Left lobe of liver (tissue), 2 donors: ENCODE data around the gene CLDN18. TPM values are rescaled to one million over a fixed set of nuclear protein-coding genes. Genes with fewer than 3 reads are reported as not detected.

Experiments used
- ATAC-seq: fragments of 200-7000 bp; cut with Tn5 transposase; one replicate; pipeline ENCODE4 v1.9.1; 2020; ENCODE audit warnings: mild to moderate bottlenecking, moderate library complexity
- DNase-seq: peaks from one replicate; pipeline ENCODE4 v3.0.0-alpha.2; 2020; ENCODE audit warnings: low spot score
- total RNA-seq: library from RNA; stranded (reverse); gene quantifications from one replicate; pipeline ENCODE4 v1.2.1, GENCODE V29; 2021
- donor health status: DM: no; HTN: no; CAD: no; lungs with moderate emphysema.
- donor health status: DM: no; HTN: yes; CAD: no.

Gene CLDN18
- total RNA-seq, 1 donor from 2014 or later = 0.23 TPM

DNA sequence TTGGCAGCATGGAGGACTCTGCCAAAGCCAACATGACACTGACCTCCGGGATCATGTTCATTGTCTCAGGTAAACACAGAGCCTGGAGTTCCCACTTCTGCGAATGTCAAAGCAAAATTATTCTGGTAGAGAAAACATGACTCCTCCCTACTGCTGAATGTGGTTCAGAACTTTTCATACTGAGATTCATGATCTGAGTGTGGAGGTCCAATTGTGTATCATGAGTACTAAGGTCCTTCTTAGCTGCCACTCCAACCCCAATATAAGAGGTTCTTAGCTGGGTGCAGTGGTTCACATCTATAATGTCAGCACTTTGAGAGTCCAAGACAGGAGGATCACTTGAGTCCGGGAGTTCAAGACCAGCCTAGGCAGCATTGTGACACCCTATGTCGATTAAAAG, 13.8 kb downstream of the CLDN18 start:
- peak; percentile 50 for ATAC-seq
- DNase-seq = no peak

DNA sequence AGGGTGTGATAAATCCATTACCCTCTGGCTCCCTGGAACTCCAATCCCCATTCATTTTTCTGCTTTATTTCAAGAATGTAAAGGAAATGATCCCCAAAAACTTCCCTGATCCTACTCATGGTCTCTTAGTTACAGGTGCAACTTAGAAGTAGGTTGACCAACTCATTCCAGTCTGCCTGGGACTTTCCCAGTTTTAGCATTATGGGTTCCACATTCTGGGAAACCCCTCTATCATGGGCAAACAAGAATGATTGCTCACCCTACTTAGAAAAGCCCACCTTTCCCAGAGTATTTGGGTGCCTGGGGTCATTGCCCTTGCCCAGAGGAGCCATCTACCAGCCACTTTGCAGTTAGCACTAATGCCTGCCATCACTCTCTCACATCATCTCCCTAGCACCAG, 15.6 kb downstream of the CLDN18 start:
- no peak for DNase-seq

DNA sequence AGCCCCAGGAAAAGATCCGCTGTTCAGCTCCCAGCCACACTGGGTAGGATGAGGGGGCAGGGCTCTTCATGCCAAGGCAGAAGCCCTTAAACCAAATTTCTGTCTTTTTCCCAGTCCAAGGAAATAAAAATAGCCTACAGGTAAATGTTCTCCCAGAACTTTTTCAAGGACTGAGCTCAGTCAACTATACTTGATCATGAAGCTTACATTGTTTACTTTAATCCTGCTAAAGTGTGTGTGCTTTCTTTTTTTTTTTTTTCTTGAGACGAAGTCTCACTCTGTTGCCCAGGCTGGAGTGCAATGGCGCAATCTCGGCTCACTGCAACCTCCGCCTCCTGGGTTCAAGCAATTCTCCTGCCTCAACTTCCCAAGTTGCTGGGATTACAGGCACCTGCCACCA, 17.9 kb downstream of the CLDN18 start:
- ATAC-seq (no peak), DNase-seq (no peak)

More for the DNA sequence above, 15.6 kb downstream of the CLDN18 start:
- ATAC-seq = no peak

GRCh38 chr3:138030734-138031280, 20.8 kb downstream of the CLDN18 start:
- no peak for ATAC-seq

DNA sequence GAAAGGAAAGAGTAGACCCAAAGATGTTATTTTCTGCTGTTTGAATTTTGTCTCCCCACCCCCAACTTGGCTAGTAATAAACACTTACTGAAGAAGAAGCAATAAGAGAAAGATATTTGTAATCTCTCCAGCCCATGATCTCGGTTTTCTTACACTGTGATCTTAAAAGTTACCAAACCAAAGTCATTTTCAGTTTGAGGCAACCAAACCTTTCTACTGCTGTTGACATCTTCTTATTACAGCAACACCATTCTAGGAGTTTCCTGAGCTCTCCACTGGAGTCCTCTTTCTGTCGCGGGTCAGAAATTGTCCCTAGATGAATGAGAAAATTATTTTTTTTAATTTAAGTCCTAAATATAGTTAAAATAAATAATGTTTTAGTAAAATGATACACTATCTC, 21.6 kb downstream of the CLDN18 start:
- ATAC-seq = no peak
- DNase-seq = no peak

More at GRCh38 chr3:138030734-138031280, 20.8 kb downstream of the CLDN18 start:
- no peak for DNase-seq

DNA sequence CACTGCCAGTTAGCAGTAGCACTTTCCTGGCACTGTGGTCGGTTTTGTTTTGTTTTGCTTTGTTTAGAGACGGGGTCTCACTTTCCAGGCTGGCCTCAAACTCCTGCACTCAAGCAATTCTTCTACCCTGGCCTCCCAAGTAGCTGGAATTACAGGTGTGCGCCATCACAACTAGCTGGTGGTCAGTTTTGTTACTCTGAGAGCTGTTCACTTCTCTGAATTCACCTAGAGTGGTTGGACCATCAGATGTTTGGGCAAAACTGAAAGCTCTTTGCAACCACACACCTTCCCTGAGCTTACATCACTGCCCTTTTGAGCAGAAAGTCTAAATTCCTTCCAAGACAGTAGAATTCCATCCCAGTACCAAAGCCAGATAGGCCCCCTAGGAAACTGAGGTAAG, 22.6 kb downstream of the CLDN18 start:
- DNase-seq (no peak), ATAC-seq (no peak)

GRCh38 chr3:138033202-138033691, 23.3 kb downstream of the CLDN18 start:
- no peak for DNase-seq
- ATAC-seq = no peak

DNA sequence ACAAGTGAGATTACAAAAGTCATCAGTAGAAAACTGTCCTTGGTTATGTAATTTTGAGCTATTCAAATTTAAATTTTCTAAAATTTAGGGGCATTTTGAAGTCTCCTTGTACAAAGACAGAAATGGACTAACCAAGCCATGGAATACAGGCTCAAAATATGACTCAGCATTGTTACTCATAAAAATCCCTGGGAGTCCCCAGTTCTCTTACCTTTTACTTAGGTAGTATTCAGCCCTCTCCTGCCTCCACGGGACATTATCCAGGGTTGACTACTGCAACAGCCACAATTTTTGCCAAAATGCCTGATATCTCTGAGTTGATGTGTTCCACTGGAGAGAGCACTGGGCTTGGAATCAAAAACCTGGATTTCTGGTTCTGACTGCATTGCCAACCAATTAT, 25.0 kb downstream of the CLDN18 start:
- ATAC-seq (no peak), DNase-seq (no peak)

- DNase-seq (no peak), ATAC-seq (no peak)
Observed at GRCh38 chr3:138036572-138036971, 26.6 kb downstream of the CLDN18 start.

DNA sequence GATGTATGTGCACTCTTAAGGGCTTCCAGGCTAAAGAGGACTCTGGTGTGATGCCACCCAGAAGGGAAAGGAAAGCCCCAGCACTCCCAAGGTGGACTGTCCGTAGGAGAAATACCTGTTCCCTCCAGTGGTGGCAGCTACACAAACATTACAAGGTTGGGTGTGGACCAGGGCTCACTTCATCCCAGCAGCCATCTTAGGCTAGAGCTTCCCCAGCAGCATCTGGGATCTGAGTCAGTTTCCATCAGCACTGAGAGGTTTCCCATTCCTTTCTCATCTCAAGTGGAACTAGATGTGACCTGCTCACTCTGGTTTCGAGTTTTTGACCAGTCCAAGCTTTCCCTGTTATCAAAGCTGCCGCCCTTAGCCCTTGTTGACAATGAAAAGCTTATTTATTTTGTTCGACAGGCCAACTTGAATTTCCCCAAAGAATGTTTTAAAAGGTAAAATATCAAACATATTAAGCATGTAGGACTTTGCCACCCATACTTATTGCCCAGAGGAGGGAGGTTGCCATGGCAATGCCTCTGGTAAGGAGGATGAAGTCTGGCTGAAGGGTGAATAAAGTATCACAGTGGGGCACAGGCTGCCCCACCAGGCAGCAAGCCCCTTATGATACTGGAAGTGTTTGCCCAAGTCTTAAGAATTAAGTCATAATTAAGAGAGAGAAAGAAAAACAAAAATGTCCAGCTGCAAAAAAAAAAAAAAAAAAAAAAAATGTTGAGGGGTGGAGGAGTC, 28.9 kb downstream of the CLDN18 start:
- DNase-seq (no peak), ATAC-seq (no peak)

- ATAC-seq (no peak), DNase-seq (no peak)
Observed at GRCh38 chr3:138042043-138042442, 32.1 kb downstream of the CLDN18 start.

GRCh38 chr3:138043266-138044029, 33.5 kb downstream of the CLDN18 start:
- ATAC-seq = no peak
- DNase-seq = no peak

DNA sequence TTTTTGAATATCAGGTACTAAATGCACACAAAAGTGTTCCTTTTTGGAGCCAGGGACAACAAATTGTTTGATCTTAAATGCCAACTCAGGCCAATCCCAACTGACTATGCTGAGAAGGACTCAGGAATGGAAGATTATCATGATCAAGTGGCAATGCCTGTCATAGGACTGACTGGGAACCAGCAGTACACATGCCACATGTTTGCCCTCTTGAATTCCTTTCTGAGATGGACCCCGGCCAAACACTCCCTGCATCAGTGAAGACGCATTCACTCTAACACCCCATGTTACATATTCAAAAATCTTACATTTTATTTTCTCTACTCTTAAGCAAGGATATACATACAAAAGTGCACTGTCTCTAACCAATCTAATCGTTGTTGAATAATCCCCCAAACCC, 36.1 kb downstream of the CLDN18 start:
- ATAC-seq (no peak), DNase-seq (no peak)

DNA sequence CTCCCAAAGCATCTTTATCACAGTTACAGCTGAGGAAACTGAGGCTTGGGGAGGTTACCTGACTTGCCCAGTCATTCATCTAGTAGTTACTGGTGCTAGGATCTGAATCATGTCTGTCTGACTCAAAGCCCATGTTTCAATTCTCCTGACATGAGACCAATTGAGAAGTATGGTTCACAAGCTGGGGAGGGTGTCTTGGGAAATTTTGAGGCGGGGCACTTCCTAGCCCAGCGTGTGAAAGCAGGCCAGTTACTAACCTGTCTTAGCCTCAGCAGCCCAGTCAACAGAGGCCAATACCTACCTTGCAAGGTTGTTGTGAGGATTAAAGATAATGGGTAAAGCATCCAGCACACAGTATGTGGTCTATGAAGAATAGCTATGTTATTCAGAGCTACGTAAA, 37.0 kb downstream of the CLDN18 start:
- ATAC-seq (no peak), DNase-seq (no peak)

- ATAC-seq = no peak
- DNase-seq = no peak
Observed at GRCh38 chr3:138047596-138048158, 37.7 kb downstream of the CLDN18 start.

DNA sequence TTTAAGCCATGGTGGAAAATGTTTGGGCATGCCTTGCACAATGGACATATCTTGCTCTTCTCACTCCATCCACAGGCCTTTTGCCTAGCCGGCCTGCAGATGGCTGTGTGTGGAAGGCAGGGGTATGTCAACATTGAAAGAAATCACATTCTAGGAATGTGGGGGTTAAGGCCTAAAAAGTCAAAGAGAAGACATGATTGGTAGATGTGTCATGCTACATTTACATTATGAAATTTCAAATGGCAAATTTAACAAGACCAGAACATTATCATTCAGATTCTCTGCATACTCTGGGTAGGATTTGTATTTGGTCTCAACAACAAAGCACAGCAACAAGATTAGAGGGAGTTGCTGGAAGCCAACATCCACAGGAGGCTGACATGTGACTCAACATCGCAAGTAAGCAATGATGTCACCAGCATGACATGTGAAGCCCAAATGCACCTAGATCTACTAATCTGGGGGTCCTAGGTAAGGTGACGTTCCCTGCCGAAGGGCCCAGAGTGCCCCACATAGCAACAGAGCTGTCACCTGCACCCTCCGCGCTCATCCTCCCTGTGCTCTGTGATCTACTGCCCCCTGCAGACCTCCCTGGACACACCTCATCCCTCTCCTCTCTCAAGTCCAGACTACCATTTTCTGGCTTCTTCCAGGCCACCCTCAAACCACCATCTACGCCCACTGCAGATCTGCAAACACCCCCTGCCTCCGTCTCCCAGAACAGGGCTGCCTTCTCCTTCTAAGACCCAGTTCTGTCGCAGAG, 39.4 kb downstream of the CLDN18 start:
- no peak for ATAC-seq
- DNase-seq = no peak

DNA sequence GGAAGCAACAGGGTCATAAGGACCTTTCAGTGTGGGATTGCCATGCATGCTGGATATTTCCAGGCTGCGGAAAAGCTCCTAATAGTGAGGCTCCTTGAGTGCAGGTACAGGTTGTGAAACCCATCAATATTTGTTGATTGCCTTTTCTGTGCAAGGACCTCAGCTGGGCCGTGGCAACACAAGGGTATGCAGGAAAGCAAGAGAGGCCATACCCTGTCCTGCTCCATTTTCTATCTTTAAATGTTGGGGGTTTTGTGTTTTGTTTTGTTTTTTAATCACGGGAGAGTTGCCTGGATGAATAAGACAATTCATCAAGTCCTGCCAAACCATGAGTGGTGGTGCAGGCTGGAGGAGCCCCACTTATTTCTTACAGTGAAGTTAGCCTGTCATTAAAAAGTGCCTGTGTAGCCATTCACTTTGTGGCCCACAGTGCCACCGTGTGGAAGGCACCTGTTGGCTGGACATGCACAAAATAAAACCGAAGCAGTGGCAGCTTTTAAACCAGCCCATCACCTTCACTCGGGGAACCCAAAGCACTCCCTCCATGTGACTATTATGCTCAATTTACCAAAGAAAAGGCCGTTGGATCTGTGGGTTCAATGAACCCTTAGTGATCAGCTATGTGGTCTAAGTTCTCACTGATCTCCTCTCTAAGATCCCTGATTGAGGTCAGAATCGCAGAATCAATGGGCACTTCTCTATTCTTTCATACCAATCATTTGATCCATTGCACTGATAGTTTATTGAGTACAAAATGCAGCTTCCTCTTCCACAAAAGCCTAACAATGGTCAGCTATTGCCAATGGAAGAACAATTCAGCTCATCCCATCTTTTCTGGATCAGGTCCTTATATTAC, 42.2 kb downstream of the CLDN18 start:
- DNase-seq = no peak
- peak; percentile 92 for ATAC-seq

DNA sequence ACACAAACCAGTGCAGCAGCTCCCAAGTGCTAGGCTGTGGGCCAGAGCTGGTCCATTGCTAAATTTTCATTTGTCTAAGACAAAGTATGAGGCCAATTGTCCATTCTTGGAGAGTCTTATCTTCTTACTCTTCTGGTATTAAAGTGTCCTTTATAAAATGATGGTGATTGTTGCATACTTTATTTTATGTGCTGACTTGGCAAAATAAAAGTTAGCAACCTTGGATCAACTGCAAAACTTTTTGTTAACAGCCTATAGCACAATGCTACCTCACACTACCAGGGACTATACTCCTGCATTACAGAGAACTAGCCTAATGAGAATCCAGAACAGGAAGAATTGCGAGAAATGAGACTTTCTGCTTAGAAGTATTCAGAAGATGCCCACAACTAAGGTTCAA, 44.1 kb downstream of the CLDN18 start:
- DNase-seq (no peak), ATAC-seq (no peak)

- no peak for DNase-seq
- ATAC-seq = no peak
Observed at GRCh38 chr3:138057384-138057783, 47.4 kb downstream of the CLDN18 start.

DNA sequence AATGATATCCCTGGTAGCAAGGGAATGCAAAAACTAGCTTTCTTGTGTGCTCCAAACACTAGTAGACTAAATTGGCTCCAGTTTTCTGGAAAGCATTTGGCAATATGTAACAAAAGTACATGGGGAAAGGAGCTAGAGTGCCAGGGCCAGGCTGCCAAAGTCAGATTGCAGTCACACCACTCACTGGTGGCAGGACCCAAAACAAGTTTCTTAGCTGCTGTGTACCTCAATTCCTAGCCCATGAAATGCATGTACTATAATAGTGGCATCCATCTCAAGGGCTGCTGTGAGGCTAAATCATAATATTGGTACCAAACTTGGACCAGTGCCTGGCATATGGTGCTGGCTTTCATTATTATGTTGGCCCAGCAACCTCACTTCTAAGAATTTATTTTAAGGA, 49.3 kb downstream of the CLDN18 start:
- ATAC-seq = no peak
- DNase-seq = no peak
